GM21737 (cell line): ENCODE results near the gene LILRA6.
"Not testable (repeated sequence)": the region's sequence is repeated elsewhere in the genome, so short reads cannot be mapped to it uniquely, and the experiment has no call there.

Experiments
- ATAC-seq: cut with Tn5 transposase; IDR thresholded peaks from one replicate; pipeline ENCODE4 v1.9.1; 2021; ENCODE audit warnings: mild to moderate bottlenecking, moderate library complexity; ENCODE audit not compliant: unreplicated experiment

LILRA6 gene

GRCh38 chr19:54242646-54243045 is at the start of gene LILRA6:
TSS of gene LILRA6 (minus strand) at chr19:54242790.
- not testable (repeated sequence) for ATAC-seq

- ATAC-seq = not testable (repeated sequence)
Measured at GRCh38 chr19:54289160-54289559, 46.6 kb upstream of the LILRA6 start.

- no peak for ATAC-seq
Measured at GRCh38 chr19:54287456-54287855, 44.9 kb upstream of the LILRA6 start.

GRCh38 chr19:54286283-54286682 is 43.7 kb upstream of the LILRA6 start:
- not testable (repeated sequence) for ATAC-seq

- ATAC-seq = not testable (repeated sequence)
Measured at GRCh38 chr19:54285427-54286056, 43.0 kb upstream of the LILRA6 start.

GRCh38 chr19:54282686-54283470 is 40.3 kb upstream of the LILRA6 start:
- ATAC-seq = no peak

- not testable (repeated sequence) for ATAC-seq
Measured at GRCh38 chr19:54281729-54282075, 39.1 kb upstream of the LILRA6 start.

- no peak for ATAC-seq
Measured at GRCh38 chr19:54281007-54281728, 38.6 kb upstream of the LILRA6 start, which contains the start of gene LILRB2. TSS of gene LILRB2 (minus strand) at chr19:54281110. CDS start at chr19:54280496, 614 bp downstream.

- ATAC-seq = not testable (repeated sequence)
Measured at GRCh38 chr19:54280441-54280840, 37.9 kb upstream of the LILRA6 start.

- not testable (repeated sequence) for ATAC-seq
Measured at GRCh38 chr19:54280025-54280424, 37.4 kb upstream of the LILRA6 start.

GRCh38 chr19:54279406-54279962 is 36.9 kb upstream of the LILRA6 start:
- ATAC-seq = no peak

- not testable (repeated sequence) for ATAC-seq
Measured at GRCh38 chr19:54278571-54279195, 36.1 kb upstream of the LILRA6 start.

GRCh38 chr19:54278056-54278455 is 35.5 kb upstream of the LILRA6 start:
- ATAC-seq = not testable (repeated sequence)

GRCh38 chr19:54277111-54277615 is 34.6 kb upstream of the LILRA6 start:
- not testable (repeated sequence) for ATAC-seq

- ATAC-seq = no peak
Measured at GRCh38 chr19:54275951-54276350, 33.4 kb upstream of the LILRA6 start.

GRCh38 chr19:54274516-54274915 is 31.9 kb upstream of the LILRA6 start:
- not testable (repeated sequence) for ATAC-seq

- ATAC-seq = no peak
Measured at GRCh38 chr19:54273821-54274220, 31.2 kb upstream of the LILRA6 start.

GRCh38 chr19:54272181-54272580 is 29.6 kb upstream of the LILRA6 start:
- not testable (repeated sequence) for ATAC-seq

- not testable (repeated sequence) for ATAC-seq
Measured at GRCh38 chr19:54271587-54271986, 29.0 kb upstream of the LILRA6 start.

GRCh38 chr19:54271106-54271505 is 28.5 kb upstream of the LILRA6 start:
- no peak for ATAC-seq
